Measurements from ENCODE around the gene HOXC12. TPM values are rescaled to one million over a fixed set of nuclear protein-coding genes. Genes with fewer than 3 reads are reported as not detected.

The HOXC12 gene
- total RNA-seq = 0.30 TPM

- DNase-seq = no peak
Measured at GRCh38 chr12:53954694-53955035, at the start of gene HOXC12. TSS of gene HOXC12 (plus strand) at chr12:53954903. CDS start at chr12:53954930, 27 bp downstream.

DNA sequence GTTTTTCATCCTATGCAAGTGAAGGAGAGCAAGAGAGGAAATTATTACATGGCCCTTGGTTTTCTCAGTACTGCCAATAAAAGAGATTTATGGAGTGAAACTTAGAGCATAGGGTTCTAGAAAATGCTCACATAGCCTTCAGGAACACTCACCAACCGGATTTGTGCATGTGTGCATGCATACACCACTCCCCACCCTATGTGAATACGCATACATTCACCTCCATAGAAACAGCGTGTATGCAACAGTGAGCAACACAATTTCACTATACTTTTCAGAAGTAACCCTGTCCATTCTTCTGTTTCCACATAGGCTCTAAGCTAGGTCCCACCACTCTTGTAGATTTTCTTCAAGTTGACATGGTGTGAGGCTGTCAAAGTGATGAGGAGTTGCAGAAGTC is 47.6 kb upstream of the HOXC12 start:
- DNase-seq = no peak

- no peak for DNase-seq
Measured at GRCh38 chr12:53916788-53917655, 37.7 kb upstream of the HOXC12 start.

- no peak for DNase-seq
Measured at GRCh38 chr12:53924521-53925405, 29.9 kb upstream of the HOXC12 start.

DNA sequence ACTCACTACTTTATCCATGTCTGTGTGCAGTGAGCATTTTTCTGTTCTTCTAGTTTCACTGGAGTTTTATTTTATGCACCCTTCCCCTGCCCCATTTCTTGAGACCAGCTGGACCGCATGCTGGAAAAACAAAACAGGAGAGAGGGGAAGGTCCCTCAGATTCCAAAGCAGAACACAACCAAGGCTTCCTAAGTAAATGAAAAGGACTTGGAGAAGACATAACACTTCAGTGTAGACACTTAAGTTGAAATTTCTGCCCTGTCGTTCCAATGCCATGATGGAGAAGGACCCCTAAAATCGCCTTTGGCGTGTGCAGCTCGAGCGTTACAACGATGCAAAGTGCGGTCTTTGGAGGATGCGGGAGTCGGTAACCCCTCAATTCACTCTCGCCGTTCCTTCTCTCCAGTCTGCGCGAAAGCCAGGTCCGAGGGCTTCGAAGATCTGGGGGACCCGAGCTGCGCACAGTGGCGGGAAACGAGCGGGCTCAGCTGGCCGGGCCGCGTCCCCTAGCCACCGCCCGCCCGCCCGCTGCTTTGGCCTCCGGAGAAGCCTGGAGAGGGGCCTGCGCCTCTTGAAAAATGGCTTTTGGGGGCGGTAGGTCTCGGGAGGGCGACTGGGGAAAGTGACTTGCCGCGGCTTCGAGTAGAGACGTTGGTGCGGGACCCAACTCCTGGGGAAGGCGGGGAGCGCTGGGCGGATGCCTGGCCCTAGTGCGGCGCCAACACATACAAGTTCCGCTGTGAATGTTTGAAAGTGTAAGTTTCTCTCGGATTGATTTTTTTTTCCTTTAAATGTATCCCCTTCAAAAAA is 27.3 kb upstream of the HOXC12 start:
- no peak for DNase-seq

DNA sequence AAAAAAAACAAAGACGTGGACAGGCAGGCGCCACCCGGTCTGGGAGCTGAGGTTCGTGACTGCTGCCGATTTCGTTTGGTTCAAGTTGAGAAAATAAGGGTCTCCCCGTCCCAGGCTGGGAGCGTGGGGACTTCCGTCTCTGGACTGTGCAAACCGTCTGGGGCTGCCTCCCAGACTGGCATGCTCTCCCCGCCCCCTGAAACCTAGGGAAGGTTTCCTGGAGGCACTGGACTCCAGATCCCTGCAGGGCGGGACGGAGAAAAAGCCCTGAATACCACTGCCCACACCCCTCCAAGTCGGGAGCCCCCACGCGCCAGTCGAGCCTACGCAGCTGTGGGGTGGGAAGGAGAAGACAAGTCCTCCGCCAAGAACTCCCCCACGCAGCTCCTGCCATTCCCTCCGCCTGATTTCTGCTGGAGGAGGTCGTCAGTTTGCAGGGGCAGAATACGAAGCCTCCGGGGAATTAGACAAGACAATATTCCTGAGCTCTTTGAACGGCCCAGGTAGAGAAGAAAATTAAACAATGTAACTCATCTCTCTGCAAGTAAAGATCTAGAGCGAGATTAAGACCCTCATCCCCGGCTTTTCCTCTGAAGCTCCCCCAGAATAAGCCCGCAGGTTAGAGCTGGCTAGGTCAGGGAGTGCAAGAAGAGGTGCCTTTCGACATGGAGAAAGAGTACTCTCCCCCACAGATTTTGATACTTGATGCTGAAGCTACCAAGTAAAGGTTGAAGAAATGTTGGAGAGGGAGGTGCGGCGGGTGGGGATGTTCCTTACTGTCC is 26.5 kb upstream of the HOXC12 start:
- no peak for DNase-seq

DNA sequence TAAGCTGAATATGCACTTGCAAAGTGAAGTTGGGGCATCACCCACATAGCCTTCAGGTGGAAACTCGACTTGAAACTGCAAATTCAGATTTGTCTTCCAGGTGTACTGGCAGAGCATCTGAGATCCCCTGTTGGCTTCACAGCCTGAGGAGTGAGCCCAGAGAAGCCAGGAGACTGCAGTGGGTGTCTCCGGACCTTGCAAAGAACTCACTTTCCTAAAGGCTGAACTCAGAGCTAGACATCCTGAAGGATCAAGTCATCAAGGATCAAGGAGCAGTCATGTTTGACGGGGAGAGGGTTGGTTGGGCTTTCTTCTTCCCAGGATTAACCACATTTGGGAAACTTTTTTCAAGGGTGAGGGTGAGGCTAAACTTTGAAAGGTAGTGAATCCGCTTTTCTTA is 25.2 kb upstream of the HOXC12 start:
- DNase-seq = no peak

- no peak for DNase-seq
Measured at GRCh38 chr12:53930591-53931255, 24.0 kb upstream of the HOXC12 start.

GRCh38 chr12:53931844-53932581 is 22.7 kb upstream of the HOXC12 start:
- DNase-seq = no peak

- DNase-seq = no peak
Measured at GRCh38 chr12:53932915-53933314, 21.8 kb upstream of the HOXC12 start.

GRCh38 chr12:53935383-53936341 is 19.0 kb upstream of the HOXC12 start:
- DNase-seq = no peak

- DNase-seq = no peak
Measured at GRCh38 chr12:53937099-53937498, 17.6 kb upstream of the HOXC12 start.

DNA sequence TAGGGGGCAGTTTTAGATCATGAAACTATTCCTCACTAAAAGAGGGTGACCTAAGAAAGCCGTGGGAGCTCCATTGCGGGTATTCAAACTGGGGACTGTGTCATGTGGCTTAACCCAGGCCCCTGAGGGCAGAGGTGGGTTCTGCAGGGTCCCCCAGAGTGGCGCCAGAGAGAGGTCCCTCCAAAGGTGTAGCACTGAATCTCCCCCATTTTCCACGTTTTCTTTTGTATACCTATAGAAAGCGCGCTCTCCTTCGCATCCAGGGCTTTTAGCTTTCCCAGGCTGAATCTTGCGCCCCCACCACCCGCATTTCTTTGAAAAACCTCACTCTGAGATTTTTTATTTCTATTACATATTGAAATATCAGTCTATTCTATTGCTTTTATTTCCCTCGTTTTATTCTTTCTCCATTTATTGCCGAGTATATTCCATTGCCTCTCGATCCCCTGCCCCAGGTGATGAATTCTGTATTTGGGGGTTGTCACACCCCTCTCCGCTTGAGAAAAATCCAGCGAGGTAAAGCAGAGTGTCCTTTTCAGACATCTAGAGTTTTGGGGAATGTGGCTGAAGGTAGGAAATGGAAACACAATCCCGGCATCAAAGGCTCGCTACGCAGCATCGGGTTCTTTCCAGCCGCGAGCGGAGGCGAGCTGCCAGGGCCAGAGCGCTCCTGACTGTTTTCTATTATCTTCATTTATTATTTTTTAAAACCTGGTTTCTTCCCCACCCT is 16.9 kb upstream of the HOXC12 start:
- no peak for DNase-seq

DNA sequence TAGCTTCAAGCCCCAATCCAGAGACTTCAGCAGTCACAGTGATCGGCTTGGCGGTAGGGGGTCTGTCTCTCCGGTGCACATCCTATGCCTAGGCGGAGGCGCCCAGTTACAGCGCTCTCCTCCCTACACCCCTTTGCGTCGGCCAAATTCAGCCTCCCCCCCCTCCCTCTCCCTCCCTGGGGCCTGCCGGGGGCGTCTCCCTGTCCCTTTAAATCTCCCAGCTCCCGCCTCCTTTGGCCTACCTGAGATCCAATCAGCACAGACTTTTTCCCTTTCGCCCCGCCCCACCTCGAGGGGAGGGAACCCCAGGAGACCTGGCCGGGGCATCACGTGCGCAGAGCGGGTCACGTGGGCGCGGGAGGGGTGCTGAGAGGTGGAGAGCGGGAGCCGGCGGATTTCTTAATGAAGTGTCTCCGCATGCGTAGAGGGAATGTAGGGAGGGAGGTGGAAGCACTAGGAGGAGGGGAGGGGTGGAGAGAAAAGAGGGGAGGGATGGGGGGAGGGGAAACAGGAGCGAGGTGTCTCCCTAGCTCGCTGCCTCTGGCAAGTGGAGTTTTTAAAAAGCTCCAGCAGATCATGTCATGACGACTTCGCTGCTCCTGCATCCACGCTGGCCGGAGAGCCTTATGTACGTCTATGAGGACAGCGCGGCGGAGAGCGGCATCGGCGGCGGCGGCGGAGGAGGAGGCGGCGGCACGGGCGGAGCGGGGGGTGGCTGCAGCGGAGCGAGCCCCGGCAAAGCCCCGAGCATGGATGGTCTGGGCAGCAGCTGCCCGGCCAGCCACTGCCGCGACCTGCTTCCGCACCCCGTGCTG is 16.2 kb upstream of the HOXC12 start, which contains the start of gene HOXC13:
Gene HOXC13, plus strand, starts transcription at position 506 of the 815 bp plus-strand sequence. Its CDS starts 76 bp downstream, at position 582.
- peak; percentile 72 for DNase-seq

DNA sequence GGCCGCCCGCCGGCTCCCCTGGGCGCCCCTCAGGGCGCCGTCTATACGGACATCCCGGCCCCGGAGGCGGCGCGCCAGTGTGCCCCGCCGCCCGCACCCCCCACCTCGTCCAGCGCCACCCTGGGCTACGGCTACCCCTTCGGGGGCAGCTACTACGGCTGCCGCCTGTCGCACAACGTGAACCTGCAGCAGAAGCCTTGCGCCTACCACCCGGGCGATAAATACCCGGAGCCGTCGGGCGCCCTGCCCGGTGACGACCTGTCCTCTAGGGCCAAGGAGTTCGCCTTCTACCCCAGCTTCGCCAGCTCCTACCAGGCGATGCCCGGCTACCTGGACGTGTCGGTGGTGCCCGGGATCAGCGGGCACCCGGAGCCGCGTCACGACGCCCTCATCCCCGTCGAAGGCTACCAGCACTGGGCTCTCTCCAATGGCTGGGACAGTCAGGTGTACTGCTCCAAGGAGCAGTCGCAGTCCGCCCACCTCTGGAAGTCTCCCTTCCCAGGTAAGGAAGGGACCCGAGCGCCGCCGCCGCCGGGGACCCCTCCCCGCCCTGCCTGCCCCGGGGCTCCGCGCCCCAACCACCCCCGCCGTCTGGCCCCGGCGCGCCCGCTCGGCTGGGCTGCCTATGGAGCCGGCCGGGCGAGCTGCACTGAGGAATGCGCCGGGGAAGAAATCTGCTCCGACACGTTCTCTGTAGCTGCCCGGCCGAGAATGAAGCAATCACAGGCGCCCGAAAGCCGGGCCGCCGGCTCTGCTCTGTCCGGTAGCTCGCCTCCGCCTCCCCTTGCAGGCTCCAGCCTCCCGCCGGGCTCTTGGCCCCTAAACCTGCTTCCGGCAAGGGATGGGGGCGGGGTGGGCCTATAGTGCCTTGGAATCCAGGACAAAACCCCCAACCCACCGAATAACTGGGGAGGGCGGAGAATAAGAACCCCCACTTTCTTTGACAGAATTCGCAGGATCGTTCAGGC is 15.3 kb upstream of the HOXC12 start:
- DNase-seq = no peak

GRCh38 chr12:53940443-53941014 is 14.2 kb upstream of the HOXC12 start:
- no peak for DNase-seq

All from skin of body (tissue), 2 donors.